GM23338 (cell line): Measurements from ENCODE around the gene SLC9A9. TPM values are rescaled to one million over a fixed set of nuclear protein-coding genes. Genes with fewer than 3 reads are reported as not detected.

ENCODE experiments used
- ATAC-seq: fragments of 200-7000 bp; cut with Tn5 transposase; 3 replicates; pipeline ENCODE4 v1.9.1; 2020
- DNase-seq: peaks from one replicate; pipeline ENCODE4 v3.0.0-alpha.2; 2015; ENCODE audit warnings: low spot score
- H2AFZ ChIP-seq: fragments of 200-600 bp; sonication (generic); 2 replicates; pipeline ENCODE4 v1.8.0; 2016; ENCODE audit warnings: antibody characterized with exemption, mild to moderate bottlenecking, moderate library complexity
- H3F3A ChIP-seq: fragments of 200-600 bp; sonication (generic); replicated peaks from 2 replicates; pipeline ENCODE4 v1.8.0; 2017; ENCODE audit warnings: antibody characterized with exemption, mixed run types, low read depth
- H3K27ac ChIP-seq: fragments of 200-600 bp; sonication (generic); 2 replicates; pipeline ENCODE4 v1.6.1; 2016; ENCODE audit warnings: low read depth
- H3K27me3 ChIP-seq: fragments of 200-600 bp; sonication (generic); 2 replicates; pipeline ENCODE4 v1.8.0; 2016; ENCODE audit warnings: mild to moderate bottlenecking, mixed run types, moderate library complexity; ENCODE audit not compliant: insufficient read depth
- H3K36me3 ChIP-seq: fragments of 200-600 bp; sonication (generic); 2 replicates; pipeline ENCODE4 v1.8.0; 2016; ENCODE audit warnings: mild to moderate bottlenecking; ENCODE audit not compliant: insufficient read depth
- H3K4me1 ChIP-seq: fragments of 200-600 bp; sonication (generic); 2 replicates; pipeline ENCODE4 v1.8.0; 2016; ENCODE audit warnings: mild to moderate bottlenecking, moderate library complexity; ENCODE audit not compliant: insufficient read depth
- H3K4me2 ChIP-seq: fragments of 200-600 bp; sonication (generic); 2 replicates; pipeline ENCODE4 v1.7.1; 2017; ENCODE audit warnings: mixed run types
- H3K4me3 ChIP-seq: fragments of 200-600 bp; sonication (generic); 2 replicates; pipeline ENCODE4 v1.6.1; 2016; ENCODE audit warnings: mixed run types
- H3K79me2 ChIP-seq: fragments of 200-600 bp; sonication (generic); replicated peaks from 2 replicates; pipeline ENCODE4 v1.8.0; 2017; ENCODE audit warnings: mild to moderate bottlenecking; ENCODE audit not compliant: insufficient read depth
- H3K9me2 ChIP-seq: fragments of 200-600 bp; sonication (generic); 2 replicates; pipeline ENCODE4 v1.8.0; 2017; ENCODE audit not compliant: insufficient read depth
- H4K20me1 ChIP-seq: fragments of 200-600 bp; sonication (generic); replicated peaks from 2 replicates; pipeline ENCODE4 v1.8.0; 2017; ENCODE audit warnings: mild to moderate bottlenecking; ENCODE audit not compliant: insufficient read depth
- H3K27ac Mint-ChIP-seq: 2 replicates; pipeline ENCODE4 v1.8.0; 2020; ENCODE audit warnings: inconsistent platforms, mild to moderate bottlenecking, moderate library complexity, mixed read lengths
- H3K27me3 Mint-ChIP-seq: 3 replicates; pipeline ENCODE4 v1.8.0; 2022; ENCODE audit warnings: low read depth, mild to moderate bottlenecking, moderate library complexity, mixed read lengths, inconsistent platforms; ENCODE audit not compliant: insufficient read depth, poor library complexity
- H3K36me3 Mint-ChIP-seq: 3 replicates; pipeline ENCODE4 v1.8.0; 2021; ENCODE audit warnings: low read depth, mild to moderate bottlenecking, inconsistent platforms, moderate library complexity, mixed read lengths
- H3K4me1 Mint-ChIP-seq: 3 replicates; pipeline ENCODE4 v1.8.0; 2020; ENCODE audit warnings: mild to moderate bottlenecking, inconsistent platforms, mixed read lengths
- H3K4me3 Mint-ChIP-seq: 3 replicates; pipeline ENCODE4 v1.8.0; 2021; ENCODE audit warnings: moderate library complexity, mild to moderate bottlenecking, inconsistent platforms, mixed read lengths
- H3K9me3 Mint-ChIP-seq: 3 replicates; pipeline ENCODE4 v1.8.0; 2020; ENCODE audit warnings: moderate library complexity, mild to moderate bottlenecking, inconsistent platforms, mixed read lengths
- CREB1 ChIP-seq: fragments of 250-450 bp; sonication (Bioruptor Pico); IDR thresholded peaks from 2 replicates; pipeline ENCODE4 v1.5.0; 2020; ENCODE audit warnings: low read depth, mild to moderate bottlenecking, moderate library complexity
- CTCF ChIP-seq, 2 experiments: fragments of 200-600 bp in 1 of 2; sonication (generic) in 1 of 2; conservative IDR thresholded peaks; 2 replicates each; pipeline versions ENCODE4 v1.5.1 to v1.6.1; 2016 to 2017; ENCODE audit warnings: antibody characterized with exemption in 2 of 2, low read depth in 2 of 2, mild to moderate bottlenecking in 2 of 2, moderate library complexity in 1 of 2
- ETS1 ChIP-seq: IDR thresholded peaks from 2 replicates; pipeline ENCODE4 v1.6.1; 2016; ENCODE audit warnings: antibody characterized with exemption
- EZH2 ChIP-seq: fragments of 200-600 bp; sonication (generic); IDR thresholded peaks from one replicate; pipeline ENCODE4 v1.8.0; 2017; ENCODE audit warnings: antibody characterized with exemption, mild to moderate bottlenecking, low read depth; ENCODE audit not compliant: unreplicated experiment
- EZH2phosphoT487 ChIP-seq: fragments of 200-600 bp; sonication (generic); IDR thresholded peaks from one replicate; pipeline ENCODE4 v1.8.1; 2018; ENCODE audit warnings: antibody characterized with exemption; ENCODE audit not compliant: unreplicated experiment
- JUNB ChIP-seq: IDR thresholded peaks from one replicate; pipeline ENCODE4 v1.6.1; 2016; ENCODE audit warnings: antibody characterized with exemption; ENCODE audit not compliant: unreplicated experiment
- NANOG ChIP-seq: IDR thresholded peaks from 2 replicates; pipeline ENCODE4 v1.6.1; 2016; ENCODE audit warnings: antibody characterized with exemption, borderline replicate concordance
- POLR2AphosphoS5 ChIP-seq: IDR thresholded peaks from 2 replicates; pipeline ENCODE4 v1.6.1; 2016; ENCODE audit warnings: antibody characterized with exemption, low read depth
- REST ChIP-seq: IDR thresholded peaks from one replicate; pipeline ENCODE4 v1.6.1; 2018; ENCODE audit warnings: antibody characterized with exemption; ENCODE audit not compliant: unreplicated experiment
- STAT1 ChIP-seq: IDR thresholded peaks from one replicate; pipeline ENCODE4 v1.6.1; 2016; ENCODE audit warnings: antibody characterized with exemption; ENCODE audit not compliant: unreplicated experiment
- ZNF114 ChIP-seq: fragments of 250-450 bp; sonication (Bioruptor Pico); IDR thresholded peaks from 2 replicates; pipeline ENCODE4 v1.5.0; 2020; ENCODE audit warnings: mild to moderate bottlenecking, moderate library complexity
- ZNF331 ChIP-seq: fragments of 250-450 bp; sonication (Bioruptor Pico); IDR thresholded peaks from 2 replicates; pipeline ENCODE4 v1.5.0; 2020; ENCODE audit warnings: low read depth, mild to moderate bottlenecking, moderate library complexity
- ZNF462 ChIP-seq: fragments of 250-450 bp; sonication (Bioruptor Pico); IDR thresholded peaks from 2 replicates; pipeline ENCODE4 v1.5.0; 2020; ENCODE audit warnings: mild to moderate bottlenecking, moderate library complexity
- polyA plus RNA-seq: library from polyadenylated mRNA; unstranded; fragments of >200 nt; fragmentation: Nextera tagmentation; extraction: Ambion mirVana; gene quantifications from 2 replicates; pipeline ENCODE4 v1.2.1, GENCODE V29; 2016
- total RNA-seq: library from RNA; depleted of rRNA; stranded (reverse); fragments of >200 nt; shearing (Covaris generic); gene quantifications from 2 replicates; pipeline ENCODE4 v1.2.3, GENCODE V29; 2014

The SLC9A9 gene
- total and polyA plus RNA-seq, 2 experiments from 2014 or later, result 1.3 to 1.6 TPM

- Mint-ChIP-seq H3K4me1 (peaks cover 13% of the 10 kb centered on the region), H3K9me3 (no peaks in the 10 kb centered on the region), H3K36me3 (no peaks in the 10 kb centered on the region), H3K27me3 (peaks cover 2% of the 10 kb centered on the region), H3K4me3 (no peak overlapping the region), H3K27ac (no peak overlapping the region)
- no peak for DNase-seq
- Histone ChIP-seq H3F3A (no peaks in the 10 kb centered on the region), H3K4me2 (no peak overlapping the region), H3K9me2 (no peaks in the 10 kb centered on the region), H3K27me3 (no peaks in the 10 kb centered on the region), H3K27ac (no peak overlapping the region), H3K4me3 (no peak overlapping the region), H2AFZ (no peak overlapping the region), H3K36me3 (no peaks in the 10 kb centered on the region), H3K4me1 (peaks cover 13% of the 10 kb centered on the region), H3K79me2 (no peaks in the 10 kb centered on the region), H4K20me1 (no peaks in the 10 kb centered on the region)
- TF ChIP-seq POLR2AphosphoS5, result no peak
- no peak for TF ChIP-seq CTCF (conservative IDR thresholded peaks at IDR 0.05; ENCODE audit: low read depth in 2 of 2)
- no peak for TF ChIP-seq ETS1
- TF ChIP-seq STAT1, result no peak
- TF ChIP-seq CREB1 (CRISPR knock-in tag), result no peak
- no peak for TF ChIP-seq ZNF462 (CRISPR knock-in tag)
- TF ChIP-seq ZNF331 (CRISPR knock-in tag), result no peak
- no peak for TF ChIP-seq JUNB
- TF ChIP-seq REST, result no peak
- no peak for TF ChIP-seq ZNF114 (CRISPR knock-in tag)
- TF ChIP-seq EZH2, result no peak
- TF ChIP-seq NANOG, result no peak
- no peak for TF ChIP-seq EZH2phosphoT487
- no peak for ATAC-seq
Measured at GRCh38 chr3:143217283-143217682, 631.0 kb downstream of the SLC9A9 start.
